Skin of body (tissue), 2 donors: ENCODE measurements around the gene CTNNBIP1. TPM values are rescaled to one million over a fixed set of nuclear protein-coding genes. Genes with fewer than 3 reads are reported as not detected.

Experiments
- DNase-seq: peaks from one replicate; lab custom pipeline; 2025; lab: John Stamatoyannopoulos, UW
- total RNA-seq: library from RNA; depleted of rRNA; stranded (reverse); fragments of >200 nt; gene quantifications from one replicate; pipeline ENCODE4 v1.2.3, GENCODE V29; 2014

The CTNNBIP1 gene
- total RNA-seq, 1 donor from 2014 or later: 33.6 TPM

- no peak for DNase-seq
Observed at GRCh38 chr1:9904596-9904995, 5.5 kb downstream of the CTNNBIP1 start.

GRCh38 chr1:9903801-9904527 is 6.1 kb downstream of the CTNNBIP1 start:
- no peak for DNase-seq

GRCh38 chr1:9902060-9902452 is 8.0 kb downstream of the CTNNBIP1 start:
- no peak for DNase-seq

- DNase-seq: no peak
Observed at GRCh38 chr1:9901148-9902059, 8.7 kb downstream of the CTNNBIP1 start.

GRCh38 chr1:9900142-9901043 is 9.7 kb downstream of the CTNNBIP1 start:
- DNase-seq: no peak

GRCh38 chr1:9894115-9894514 is 16.0 kb downstream of the CTNNBIP1 start:
- no peak for DNase-seq

- DNase-seq: no peak
Observed at GRCh38 chr1:9892563-9893528, 17.2 kb downstream of the CTNNBIP1 start.

GRCh38 chr1:9891207-9891606 is 18.9 kb downstream of the CTNNBIP1 start:
- DNase-seq: no peak

GRCh38 chr1:9890224-9890731 is 19.8 kb downstream of the CTNNBIP1 start:
- no peak for DNase-seq

- DNase-seq: no peak
Observed at GRCh38 chr1:9889411-9889810, 20.7 kb downstream of the CTNNBIP1 start.

- DNase-seq: no peak
Observed at GRCh38 chr1:9888886-9889285, 21.2 kb downstream of the CTNNBIP1 start.

GRCh38 chr1:9887070-9887469 is 23.0 kb downstream of the CTNNBIP1 start:
- no peak for DNase-seq

- DNase-seq: no peak
Observed at GRCh38 chr1:9886092-9886742, 23.9 kb downstream of the CTNNBIP1 start.

GRCh38 chr1:9884805-9885204 is 25.3 kb downstream of the CTNNBIP1 start:
- no peak for DNase-seq

GRCh38 chr1:9883585-9884449 is 26.3 kb downstream of the CTNNBIP1 start:
- DNase-seq: no peak

- no peak for DNase-seq
Observed at GRCh38 chr1:9882945-9883303, 27.1 kb downstream of the CTNNBIP1 start.

- DNase-seq: no peak
Observed at GRCh38 chr1:9882296-9882944, 27.6 kb downstream of the CTNNBIP1 start.

- DNase-seq: no peak
Observed at GRCh38 chr1:9881838-9882249, 28.2 kb downstream of the CTNNBIP1 start.
